HL-60 (cell line): ENCODE data around the gene GCLC.

Experiments
- TF ChIP-seq, protein P1 (sequence below): IDR thresholded peaks from one replicate; pipeline ENCODE4 v1.5.1; 2011; ENCODE audit warnings: low read length, control low read depth, inconsistent platforms; ENCODE audit not compliant: insufficient read depth
- TF ChIP-seq, protein P2 (sequence below): IDR thresholded peaks from 2 replicates; pipeline ENCODE4 v1.6.1; 2012; ENCODE audit warnings: low read depth; ENCODE audit not compliant: insufficient replicate concordance

DNA sequence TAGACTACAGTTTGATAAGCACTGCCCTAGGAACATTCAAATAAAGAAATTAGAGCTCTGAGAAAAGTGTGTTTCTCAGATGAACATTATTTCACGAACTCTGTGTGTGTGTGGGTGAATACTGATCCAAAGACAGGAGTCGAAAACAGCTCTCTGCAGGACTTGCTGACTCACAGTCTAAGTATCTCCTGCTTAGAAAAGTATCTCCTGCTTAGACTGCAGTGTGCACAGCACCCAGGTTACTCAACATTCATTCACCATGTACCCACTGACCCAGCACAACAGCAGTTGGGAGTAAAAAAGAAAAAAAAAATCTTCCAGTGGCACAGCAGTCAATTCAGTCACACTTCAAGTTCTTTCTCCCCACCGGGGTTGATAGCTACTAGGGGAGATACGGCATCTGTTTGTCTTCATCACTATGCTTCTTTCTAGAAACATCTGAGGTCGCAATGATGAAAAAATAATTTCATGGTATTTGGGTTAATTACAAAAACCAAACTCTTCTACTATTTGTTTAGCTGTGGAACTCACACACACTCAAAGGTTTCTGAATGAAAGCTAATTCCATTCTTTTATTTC is 48.0 kb downstream of the GCLC start:
- TF ChIP-seq, protein P1, sequence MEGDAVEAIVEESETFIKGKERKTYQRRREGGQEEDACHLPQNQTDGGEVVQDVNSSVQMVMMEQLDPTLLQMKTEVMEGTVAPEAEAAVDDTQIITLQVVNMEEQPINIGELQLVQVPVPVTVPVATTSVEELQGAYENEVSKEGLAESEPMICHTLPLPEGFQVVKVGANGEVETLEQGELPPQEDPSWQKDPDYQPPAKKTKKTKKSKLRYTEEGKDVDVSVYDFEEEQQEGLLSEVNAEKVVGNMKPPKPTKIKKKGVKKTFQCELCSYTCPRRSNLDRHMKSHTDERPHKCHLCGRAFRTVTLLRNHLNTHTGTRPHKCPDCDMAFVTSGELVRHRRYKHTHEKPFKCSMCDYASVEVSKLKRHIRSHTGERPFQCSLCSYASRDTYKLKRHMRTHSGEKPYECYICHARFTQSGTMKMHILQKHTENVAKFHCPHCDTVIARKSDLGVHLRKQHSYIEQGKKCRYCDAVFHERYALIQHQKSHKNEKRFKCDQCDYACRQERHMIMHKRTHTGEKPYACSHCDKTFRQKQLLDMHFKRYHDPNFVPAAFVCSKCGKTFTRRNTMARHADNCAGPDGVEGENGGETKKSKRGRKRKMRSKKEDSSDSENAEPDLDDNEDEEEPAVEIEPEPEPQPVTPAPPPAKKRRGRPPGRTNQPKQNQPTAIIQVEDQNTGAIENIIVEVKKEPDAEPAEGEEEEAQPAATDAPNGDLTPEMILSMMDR = no peak
- TF ChIP-seq, protein P2, sequence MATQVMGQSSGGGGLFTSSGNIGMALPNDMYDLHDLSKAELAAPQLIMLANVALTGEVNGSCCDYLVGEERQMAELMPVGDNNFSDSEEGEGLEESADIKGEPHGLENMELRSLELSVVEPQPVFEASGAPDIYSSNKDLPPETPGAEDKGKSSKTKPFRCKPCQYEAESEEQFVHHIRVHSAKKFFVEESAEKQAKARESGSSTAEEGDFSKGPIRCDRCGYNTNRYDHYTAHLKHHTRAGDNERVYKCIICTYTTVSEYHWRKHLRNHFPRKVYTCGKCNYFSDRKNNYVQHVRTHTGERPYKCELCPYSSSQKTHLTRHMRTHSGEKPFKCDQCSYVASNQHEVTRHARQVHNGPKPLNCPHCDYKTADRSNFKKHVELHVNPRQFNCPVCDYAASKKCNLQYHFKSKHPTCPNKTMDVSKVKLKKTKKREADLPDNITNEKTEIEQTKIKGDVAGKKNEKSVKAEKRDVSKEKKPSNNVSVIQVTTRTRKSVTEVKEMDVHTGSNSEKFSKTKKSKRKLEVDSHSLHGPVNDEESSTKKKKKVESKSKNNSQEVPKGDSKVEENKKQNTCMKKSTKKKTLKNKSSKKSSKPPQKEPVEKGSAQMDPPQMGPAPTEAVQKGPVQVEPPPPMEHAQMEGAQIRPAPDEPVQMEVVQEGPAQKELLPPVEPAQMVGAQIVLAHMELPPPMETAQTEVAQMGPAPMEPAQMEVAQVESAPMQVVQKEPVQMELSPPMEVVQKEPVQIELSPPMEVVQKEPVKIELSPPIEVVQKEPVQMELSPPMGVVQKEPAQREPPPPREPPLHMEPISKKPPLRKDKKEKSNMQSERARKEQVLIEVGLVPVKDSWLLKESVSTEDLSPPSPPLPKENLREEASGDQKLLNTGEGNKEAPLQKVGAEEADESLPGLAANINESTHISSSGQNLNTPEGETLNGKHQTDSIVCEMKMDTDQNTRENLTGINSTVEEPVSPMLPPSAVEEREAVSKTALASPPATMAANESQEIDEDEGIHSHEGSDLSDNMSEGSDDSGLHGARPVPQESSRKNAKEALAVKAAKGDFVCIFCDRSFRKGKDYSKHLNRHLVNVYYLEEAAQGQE = no peak
